Measurements from ENCODE around the gene SEC24D.

Gene SEC24D

DNA sequence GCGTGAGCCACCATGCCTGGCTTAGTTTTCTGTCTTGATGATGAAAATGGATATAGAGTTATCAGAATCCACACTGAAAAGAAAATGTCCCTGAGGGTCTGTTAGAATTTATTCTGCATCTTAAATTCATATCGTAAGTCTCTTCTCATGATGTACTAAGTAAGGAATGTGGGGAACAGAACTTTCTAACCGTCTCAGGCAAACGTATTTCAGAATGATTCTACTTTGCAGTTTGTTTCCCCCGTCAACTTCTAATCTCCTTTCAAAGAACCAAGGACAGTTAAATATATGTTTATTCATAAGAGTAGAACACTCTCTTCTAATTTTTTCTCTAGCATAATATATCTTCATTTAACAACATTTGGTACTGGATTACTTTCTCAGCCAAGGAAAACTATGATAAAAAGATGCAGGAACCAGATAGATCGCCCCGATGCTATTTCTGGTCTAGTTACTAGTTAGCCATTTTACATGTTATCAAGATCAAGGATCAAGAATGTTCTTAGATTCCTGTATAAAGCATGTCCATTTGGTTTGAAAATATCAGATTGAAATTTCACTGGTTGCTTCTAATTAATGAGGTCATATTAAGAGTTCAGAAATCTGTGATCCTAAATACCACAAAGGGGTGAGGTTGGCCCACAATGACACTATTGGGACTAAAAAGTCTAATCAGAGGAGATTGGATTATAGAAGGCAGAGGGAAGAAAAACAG, 101.3 kb downstream of the SEC24D start:
- Histone ChIP-seq H3K9me3 (ENCODE audit: control extremely low read depth in 1 of 5, control insufficient read depth in 4 of 5, insufficient read depth in 2 of 5, low read depth in 1 of 5, low read length in 4 of 5) (no peaks in the 10 kb centered on the region), H3K4me3 (ENCODE audit: control insufficient read depth in 1 of 7, extremely low read depth in 1 of 7, insufficient read depth in 4 of 7, low read depth in 2 of 7, low read length in 6 of 7) (no peak overlapping the region), H3K27me3 (replicated peaks in 2 of 5; ENCODE audit: control insufficient read depth in 4 of 5, insufficient read depth in 5 of 5, low read length in 4 of 5) (no peaks in the 10 kb centered on the region), H3K36me3 (ENCODE audit: control insufficient read depth in 4 of 4, insufficient read depth in 4 of 4, low read length in 3 of 4) (peaks cover 6 to 38% (median 20%) of the 10 kb centered on the region in 4 experiments), H3K27ac (ENCODE audit: insufficient read depth in 1 of 2, low read depth in 1 of 2, low read length in 2 of 2, poor library complexity in 1 of 2, severe bottlenecking in 2 of 2) (no peak overlapping the region), H3K4me1 (ENCODE audit: control extremely low read depth in 1 of 4, control insufficient read depth in 4 of 4, insufficient read depth in 4 of 4, low read length in 3 of 4) (no peaks in the 10 kb centered on the region)
- ChIA-PET CTCF (no interaction called here), POLR2A (no interaction called here)
- no peak for DNase-seq
- WGBS (ENCODE audit: insufficient coverage), result 100% methylated on average over 2 of the region's 7 CpGs

DNA sequence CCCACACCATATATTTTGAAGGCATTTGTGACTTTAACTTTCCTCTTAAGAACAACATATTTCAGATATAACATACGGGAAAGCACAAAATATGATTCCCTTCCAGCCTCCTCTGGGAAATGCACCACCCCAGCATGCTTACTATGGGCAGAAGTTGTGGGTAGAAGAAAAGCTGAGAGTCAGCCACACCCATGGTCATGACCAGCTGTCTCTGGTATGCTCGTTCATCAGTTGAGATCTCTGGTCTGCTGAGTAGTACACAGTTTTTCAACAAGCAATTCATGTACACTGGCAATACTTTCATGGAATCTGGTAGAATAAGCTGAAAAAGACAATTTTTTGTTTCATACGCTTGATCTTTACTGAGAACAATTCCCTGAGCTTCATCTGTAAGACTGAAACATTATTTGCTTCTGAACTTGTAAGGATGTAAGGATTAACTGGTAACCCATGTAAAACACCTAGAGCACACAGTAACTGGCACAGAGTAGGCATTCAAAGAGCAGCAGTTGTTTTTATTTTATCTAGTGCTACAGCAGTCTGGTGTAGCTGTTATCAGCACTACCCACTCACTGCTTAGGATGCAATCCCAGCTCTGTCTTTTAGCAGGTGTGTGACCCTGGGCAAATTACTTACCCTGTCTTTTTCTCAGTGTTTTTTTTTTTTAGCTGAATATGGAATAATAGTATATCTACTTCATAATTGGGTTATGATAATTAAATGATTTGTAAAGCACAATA, 103.2 kb downstream of the SEC24D start:
- H3K9me3 ChIP-seq (ENCODE audit: control extremely low read depth in 1 of 5, control insufficient read depth in 4 of 5, insufficient read depth in 2 of 5, low read depth in 1 of 5, low read length in 4 of 5), result no peaks in the 10 kb centered on the region
- ChIA-PET CTCF (interaction anchor here (0.8 to 1.0 kb wide), 3 partner anchors 9 to 233 kb away, joined by 3 to 4 read pairs (median 4); no protein-coding TSS in a partner anchor), POLR2A (no interaction called here)
- no peak overlapping the region for H3K4me3 ChIP-seq (ENCODE audit: control insufficient read depth in 1 of 7, extremely low read depth in 1 of 7, insufficient read depth in 4 of 7, low read depth in 2 of 7, low read length in 6 of 7)
- DNase-seq, result peak in 1 of 3 donors; percentile 12
- H3K27me3 ChIP-seq (replicated peaks in 2 of 5; ENCODE audit: control insufficient read depth in 4 of 5, insufficient read depth in 5 of 5, low read length in 4 of 5), result no peaks in the 10 kb centered on the region
- no peak overlapping the region for H3K27ac ChIP-seq (ENCODE audit: insufficient read depth in 1 of 2, low read depth in 1 of 2, low read length in 2 of 2, poor library complexity in 1 of 2, severe bottlenecking in 2 of 2)
- peaks cover 5 to 40% (median 30%) of the 10 kb centered on the region in 4 experiments for H3K36me3 ChIP-seq (ENCODE audit: control insufficient read depth in 4 of 4, insufficient read depth in 4 of 4, low read length in 3 of 4)
- 100% methylated on average over 2 of the region's 3 CpGs for WGBS (ENCODE audit: insufficient coverage)
- no peaks in the 10 kb centered on the region for H3K4me1 ChIP-seq (ENCODE audit: control extremely low read depth in 1 of 4, control insufficient read depth in 4 of 4, insufficient read depth in 4 of 4, low read length in 3 of 4)

DNA sequence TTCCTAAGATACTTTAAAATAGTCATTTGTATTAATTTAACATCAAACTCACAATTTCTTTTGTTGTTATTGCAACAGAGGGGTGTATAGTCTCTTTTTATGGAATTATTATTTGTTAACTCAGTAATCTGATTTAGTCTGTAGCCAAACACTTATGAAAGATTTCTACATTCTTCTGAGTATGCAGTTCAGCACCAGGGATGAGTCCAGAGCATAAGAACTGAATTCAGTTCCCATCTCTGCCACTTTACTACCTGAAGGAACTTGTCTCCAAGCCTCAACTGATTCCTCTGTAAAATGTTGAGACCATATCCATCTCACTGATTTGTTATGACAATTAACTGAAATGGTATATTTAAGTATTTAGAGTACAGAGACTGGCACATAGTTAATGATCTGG, 105.2 kb downstream of the SEC24D start:
- Histone ChIP-seq H3K27me3 (replicated peaks in 2 of 5; ENCODE audit: control insufficient read depth in 4 of 5, insufficient read depth in 5 of 5, low read length in 4 of 5) (no peaks in the 10 kb centered on the region), H3K4me3 (ENCODE audit: control insufficient read depth in 1 of 7, extremely low read depth in 1 of 7, insufficient read depth in 4 of 7, low read depth in 2 of 7, low read length in 6 of 7) (no peak overlapping the region), H3K27ac (ENCODE audit: insufficient read depth in 1 of 2, low read depth in 1 of 2, low read length in 2 of 2, poor library complexity in 1 of 2, severe bottlenecking in 2 of 2) (no peak overlapping the region), H3K4me1 (ENCODE audit: control extremely low read depth in 1 of 4, control insufficient read depth in 4 of 4, insufficient read depth in 4 of 4, low read length in 3 of 4) (no peaks in the 10 kb centered on the region), H3K9me3 (ENCODE audit: control extremely low read depth in 1 of 5, control insufficient read depth in 4 of 5, insufficient read depth in 2 of 5, low read depth in 1 of 5, low read length in 4 of 5) (no peaks in the 10 kb centered on the region), H3K36me3 (ENCODE audit: control insufficient read depth in 4 of 4, insufficient read depth in 4 of 4, low read length in 3 of 4) (peaks cover 8 to 52% (median 35%) of the 10 kb centered on the region in 4 experiments)
- no peak for DNase-seq
- ChIA-PET CTCF (interaction anchor here (1.1 kb wide), 1 partner anchor 12 kb away, joined by 3 read pairs; no protein-coding TSS in a partner anchor), POLR2A (no interaction called here)

DNA sequence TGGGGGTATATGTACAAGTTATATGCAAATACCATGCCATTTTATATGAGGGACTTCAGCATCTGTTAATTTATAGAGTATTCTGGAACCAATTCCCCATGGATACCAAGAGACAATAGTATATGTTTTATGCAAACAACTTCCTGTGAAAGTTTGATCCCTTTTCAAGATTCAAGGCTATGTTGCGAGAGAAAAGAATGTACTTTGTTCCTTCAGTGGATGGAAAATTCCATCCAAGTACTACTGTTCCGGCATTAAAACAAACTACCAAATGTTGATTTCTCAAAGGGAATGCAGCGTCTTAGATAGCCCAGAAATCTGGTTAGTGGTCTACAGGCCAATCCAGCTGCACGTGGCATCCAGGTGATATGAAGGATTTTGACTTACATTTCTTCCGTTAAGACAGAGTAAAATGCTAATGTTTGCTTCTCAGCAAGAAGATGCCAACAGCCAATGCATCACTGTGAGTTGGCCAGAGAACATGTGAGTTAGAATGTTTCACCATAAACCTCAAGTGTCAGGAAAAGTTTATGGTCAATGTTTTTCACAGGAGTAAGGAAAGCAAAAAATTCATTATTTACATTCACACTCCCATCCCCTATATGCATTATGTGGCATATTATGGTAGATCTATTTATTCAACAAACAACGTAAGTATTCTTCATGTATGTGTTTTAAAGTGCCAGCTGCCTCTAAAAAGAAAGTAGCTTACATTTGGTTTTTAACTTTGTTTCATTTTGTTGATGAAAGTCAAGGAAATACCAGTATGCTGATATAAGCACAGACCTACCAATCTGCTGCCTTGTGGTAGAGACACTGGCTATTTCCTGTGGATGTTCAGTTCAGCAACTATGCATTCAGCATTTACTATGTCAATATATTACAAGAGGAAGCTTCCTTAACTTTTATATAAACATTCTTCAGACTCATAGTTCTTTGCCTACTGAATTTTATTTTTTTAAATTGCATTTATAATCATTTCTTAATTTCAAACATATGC, 106.3 kb downstream of the SEC24D start:
- Histone ChIP-seq H3K4me1 (ENCODE audit: control extremely low read depth in 1 of 4, control insufficient read depth in 4 of 4, insufficient read depth in 4 of 4, low read length in 3 of 4) (no peaks in the 10 kb centered on the region), H3K4me3 (ENCODE audit: control insufficient read depth in 1 of 7, extremely low read depth in 1 of 7, insufficient read depth in 4 of 7, low read depth in 2 of 7, low read length in 6 of 7) (no peak overlapping the region), H3K36me3 (ENCODE audit: control insufficient read depth in 4 of 4, insufficient read depth in 4 of 4, low read length in 3 of 4) (peaks cover 5 to 55% (median 42%) of the 10 kb centered on the region in 4 experiments), H3K9me3 (ENCODE audit: control extremely low read depth in 1 of 5, control insufficient read depth in 4 of 5, insufficient read depth in 2 of 5, low read depth in 1 of 5, low read length in 4 of 5) (no peaks in the 10 kb centered on the region), H3K27me3 (replicated peaks in 2 of 5; ENCODE audit: control insufficient read depth in 4 of 5, insufficient read depth in 5 of 5, low read length in 4 of 5) (no peaks in the 10 kb centered on the region), H3K27ac (ENCODE audit: insufficient read depth in 1 of 2, low read depth in 1 of 2, low read length in 2 of 2, poor library complexity in 1 of 2, severe bottlenecking in 2 of 2) (no peak overlapping the region)
- no peak for DNase-seq
- POLR2A ChIA-PET, result no interaction called here
- CTCF ChIA-PET, result interaction anchor here (1.1 kb wide), 1 partner anchor 13 kb away, joined by 3 read pairs; no protein-coding TSS in a partner anchor
- 98% methylated on average over 4 of the region's 6 CpGs for WGBS (ENCODE audit: insufficient coverage)

DNA sequence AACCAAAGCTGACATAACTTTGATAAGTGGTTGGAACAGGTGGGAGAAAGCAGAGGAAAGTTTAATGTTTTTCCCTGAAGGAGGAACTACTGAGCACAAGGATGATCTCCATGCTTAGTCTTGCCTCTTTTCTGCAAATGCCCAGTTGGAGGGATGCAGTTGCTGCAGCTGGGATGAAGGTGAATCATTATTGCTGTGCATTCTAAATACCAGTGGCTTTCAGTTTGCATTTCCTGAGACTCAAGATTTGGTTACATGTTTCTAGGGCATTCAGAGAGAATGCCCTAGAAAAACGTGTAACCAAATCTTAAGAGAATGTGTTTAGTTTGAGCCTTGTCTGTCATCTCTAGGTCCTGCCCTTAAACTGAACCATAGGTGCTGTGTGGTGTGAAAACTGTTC, 108.6 kb downstream of the SEC24D start:
- Histone ChIP-seq H3K27ac (ENCODE audit: insufficient read depth in 1 of 2, low read depth in 1 of 2, low read length in 2 of 2, poor library complexity in 1 of 2, severe bottlenecking in 2 of 2) (no peak overlapping the region), H3K36me3 (ENCODE audit: control insufficient read depth in 4 of 4, insufficient read depth in 4 of 4, low read length in 3 of 4) (peaks cover 7 to 50% (median 38%) of the 10 kb centered on the region in 4 experiments), H3K4me3 (ENCODE audit: control insufficient read depth in 1 of 7, extremely low read depth in 1 of 7, insufficient read depth in 4 of 7, low read depth in 2 of 7, low read length in 6 of 7) (no peak overlapping the region), H3K9me3 (ENCODE audit: control extremely low read depth in 1 of 5, control insufficient read depth in 4 of 5, insufficient read depth in 2 of 5, low read depth in 1 of 5, low read length in 4 of 5) (no peaks in the 10 kb centered on the region), H3K27me3 (replicated peaks in 2 of 5; ENCODE audit: control insufficient read depth in 4 of 5, insufficient read depth in 5 of 5, low read length in 4 of 5) (no peaks in the 10 kb centered on the region), H3K4me1 (ENCODE audit: control extremely low read depth in 1 of 4, control insufficient read depth in 4 of 4, insufficient read depth in 4 of 4, low read length in 3 of 4) (no peaks in the 10 kb centered on the region)
- POLR2A ChIA-PET, result no interaction called here
- no peak for DNase-seq
- CTCF ChIA-PET, result interaction anchor here (0.6 to 1.9 kb wide), 3 partner anchors 14 to 163 kb away, joined by 3 to 5 read pairs (median 3); no protein-coding TSS in a partner anchor
- no CpG with 5 or more reads among the region's 1 CpG for WGBS (ENCODE audit: insufficient coverage)

DNA sequence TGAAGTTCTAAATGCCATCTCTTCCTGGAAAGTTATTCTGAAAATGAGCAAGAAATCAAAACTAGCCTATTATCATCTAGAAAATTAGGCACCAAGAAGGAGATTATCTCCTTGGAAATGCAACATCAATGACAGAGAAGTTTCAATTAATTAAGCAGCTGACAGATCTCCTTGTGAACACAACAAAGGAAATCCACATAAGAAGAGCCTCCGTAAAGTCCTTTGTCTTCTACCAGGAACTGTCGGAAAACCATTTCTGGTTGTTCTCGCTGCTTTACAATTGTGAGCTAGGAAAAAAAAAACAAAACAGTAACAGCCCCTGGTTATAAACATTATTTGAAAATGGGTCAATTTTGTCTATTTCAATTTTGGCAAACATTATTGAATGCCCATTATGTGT, 112.6 kb downstream of the SEC24D start:
- ChIA-PET CTCF (no interaction called here), POLR2A (no interaction called here)
- Histone ChIP-seq H3K4me1 (ENCODE audit: control extremely low read depth in 1 of 4, control insufficient read depth in 4 of 4, insufficient read depth in 4 of 4, low read length in 3 of 4) (no peaks in the 10 kb centered on the region), H3K27me3 (replicated peaks in 2 of 5; ENCODE audit: control insufficient read depth in 4 of 5, insufficient read depth in 5 of 5, low read length in 4 of 5) (no peaks in the 10 kb centered on the region), H3K27ac (ENCODE audit: insufficient read depth in 1 of 2, low read depth in 1 of 2, low read length in 2 of 2, poor library complexity in 1 of 2, severe bottlenecking in 2 of 2) (no peak overlapping the region), H3K36me3 (ENCODE audit: control insufficient read depth in 4 of 4, insufficient read depth in 4 of 4, low read length in 3 of 4) (peaks cover 7 to 31% (median 22%) of the 10 kb centered on the region in 4 experiments), H3K4me3 (ENCODE audit: control insufficient read depth in 1 of 7, extremely low read depth in 1 of 7, insufficient read depth in 4 of 7, low read depth in 2 of 7, low read length in 6 of 7) (no peak overlapping the region), H3K9me3 (ENCODE audit: control extremely low read depth in 1 of 5, control insufficient read depth in 4 of 5, insufficient read depth in 2 of 5, low read depth in 1 of 5, low read length in 4 of 5) (no peaks in the 10 kb centered on the region)
- 92% methylated on average over 3 of the region's 3 CpGs for WGBS (ENCODE audit: insufficient coverage)
- no peak for DNase-seq
